GM18502 (cell line): ENCODE measurements around the gene MTMR10.

ENCODE experiments used
- ATAC-seq: cut with Tn5 transposase; IDR thresholded peaks from one replicate; pipeline ENCODE4 v1.9.1; 2021; ENCODE audit warnings: mild to moderate bottlenecking; ENCODE audit not compliant: unreplicated experiment, poor library complexity

The MTMR10 gene

GRCh38 chr15:31013863-31014607, 22.6 kb upstream of the MTMR10 start:
- ATAC-seq: peak; percentile 98

- ATAC-seq: no peak
Measured at GRCh38 chr15:31012455-31012854, 21.0 kb upstream of the MTMR10 start.

GRCh38 chr15:31010036-31010435, 18.6 kb upstream of the MTMR10 start:
- ATAC-seq: no peak

- no peak for ATAC-seq
Measured at GRCh38 chr15:31005660-31006059, 14.2 kb upstream of the MTMR10 start.

- peak; percentile 93 for ATAC-seq
Measured at GRCh38 chr15:31004220-31004733, 12.8 kb upstream of the MTMR10 start.

- ATAC-seq: no peak
Measured at GRCh38 chr15:31001702-31002101, 10.3 kb upstream of the MTMR10 start.

GRCh38 chr15:30999729-31000128, 8.3 kb upstream of the MTMR10 start:
- ATAC-seq: no peak

DNA sequence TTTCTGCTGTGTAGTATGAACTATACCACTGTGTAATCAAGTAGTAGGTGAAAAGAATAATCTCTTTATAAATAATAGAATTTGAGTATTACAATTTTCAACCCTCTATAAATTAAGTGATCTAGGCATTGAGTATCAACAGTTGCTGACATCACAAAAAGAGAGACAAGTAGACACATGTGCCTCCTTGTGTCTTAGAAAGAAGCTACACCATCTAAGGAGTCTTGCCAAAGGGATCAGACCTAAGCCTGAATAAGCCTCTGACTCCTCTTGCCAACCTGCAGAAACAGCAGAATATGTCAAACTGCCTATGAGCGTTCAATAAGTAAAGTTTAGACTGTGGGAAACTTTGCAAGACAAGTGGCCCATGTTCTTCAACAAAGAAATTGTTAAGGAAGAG, 5.8 kb upstream of the MTMR10 start:
- no peak for ATAC-seq

DNA sequence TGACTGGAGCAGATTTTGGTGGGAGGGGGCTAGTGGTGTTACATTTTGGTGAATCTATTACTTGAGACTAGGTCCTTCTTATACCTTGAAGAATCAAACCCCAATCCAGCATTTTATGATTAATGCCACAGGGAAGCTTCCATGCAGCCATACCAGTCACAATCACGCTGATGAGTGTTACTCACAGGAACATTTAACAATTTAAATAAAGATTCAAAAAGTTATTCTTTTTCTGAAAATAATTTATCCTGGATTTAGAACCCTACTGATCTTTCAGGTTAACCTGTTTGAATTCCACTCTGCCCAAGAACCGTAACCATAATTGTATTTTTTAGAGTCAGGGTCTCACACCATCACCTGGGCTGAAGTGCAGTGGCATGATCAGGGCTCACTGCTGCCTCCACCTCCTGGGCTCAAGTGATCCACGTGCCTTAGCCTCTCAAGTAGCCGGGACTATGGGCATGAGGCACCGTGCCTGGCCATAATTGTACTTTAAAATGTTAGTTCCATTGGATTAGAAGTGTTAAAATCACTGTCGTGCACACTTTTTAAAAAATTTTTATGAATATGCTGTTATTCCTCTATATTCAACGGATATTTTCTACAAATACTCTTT, 929 bp upstream of the MTMR10 start:
- no peak for ATAC-seq

DNA sequence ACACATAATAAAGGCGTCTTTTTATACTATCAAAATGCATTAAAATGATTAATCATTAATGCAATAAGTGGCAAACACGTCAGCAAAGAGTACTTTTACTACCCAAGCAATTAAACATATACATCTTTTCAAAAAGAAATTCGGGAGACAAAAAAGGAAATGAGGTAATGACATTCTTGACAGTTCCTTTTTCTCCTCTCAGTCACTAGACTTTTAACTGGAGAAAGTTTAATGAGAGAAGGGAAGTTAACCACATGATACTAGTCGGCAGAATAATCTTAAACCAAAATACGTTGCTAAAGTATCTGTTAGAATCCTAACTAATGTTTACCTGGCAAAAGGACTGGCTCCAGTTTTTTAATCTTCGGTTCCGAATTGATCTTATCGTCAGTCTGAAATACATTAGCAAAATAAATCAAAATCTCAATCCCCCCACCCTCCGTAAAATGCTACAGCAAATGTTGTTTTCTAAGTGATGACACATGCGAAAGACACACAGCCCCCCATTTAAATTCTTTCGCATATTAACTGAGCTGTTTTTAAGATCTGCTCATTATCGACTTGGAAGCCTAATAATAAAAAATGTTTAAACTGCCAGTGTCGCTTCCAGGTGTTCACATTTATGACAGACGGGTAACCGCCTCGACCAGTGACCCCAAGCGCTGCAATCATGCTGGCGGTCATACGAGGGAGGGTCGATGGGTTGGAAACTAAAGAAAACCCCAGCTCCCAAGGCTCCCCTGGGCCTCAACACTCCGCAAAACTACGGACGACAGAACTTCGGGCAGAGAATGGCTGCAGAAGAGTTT, 778 bp downstream of the MTMR10 start:
- ATAC-seq: no peak

- ATAC-seq: no peak
Measured at GRCh38 chr15:30990036-30990435, 1.4 kb downstream of the MTMR10 start.

- ATAC-seq: no peak
Measured at GRCh38 chr15:30985081-30985531, 6.3 kb downstream of the MTMR10 start.

GRCh38 chr15:30984542-30984941, 6.9 kb downstream of the MTMR10 start:
- ATAC-seq: no peak

GRCh38 chr15:30984118-30984517, 7.3 kb downstream of the MTMR10 start:
- no peak for ATAC-seq

GRCh38 chr15:30979457-30979856, 12.0 kb downstream of the MTMR10 start:
- ATAC-seq: no peak

- ATAC-seq: no peak
Measured at GRCh38 chr15:30978328-30978727, 13.1 kb downstream of the MTMR10 start.

DNA sequence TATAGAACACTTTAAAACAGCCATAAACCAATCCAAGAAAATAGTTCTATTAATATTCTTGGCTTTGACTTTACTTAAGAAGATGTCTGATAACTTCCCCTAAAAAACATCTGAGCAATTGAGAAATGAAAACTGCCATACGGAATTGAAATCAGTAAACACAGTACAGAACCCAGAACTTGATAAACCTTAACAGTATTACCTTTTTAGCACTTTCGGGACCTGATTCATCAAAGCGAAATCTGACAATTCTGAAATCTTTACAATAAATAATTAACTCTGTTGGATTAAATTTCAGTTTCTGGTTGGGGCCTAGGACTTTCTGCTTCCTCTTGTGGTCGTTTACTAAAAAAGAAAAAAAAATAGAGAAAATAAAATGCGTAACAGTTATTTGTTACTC, 17.3 kb downstream of the MTMR10 start:
- ATAC-seq: no peak

DNA sequence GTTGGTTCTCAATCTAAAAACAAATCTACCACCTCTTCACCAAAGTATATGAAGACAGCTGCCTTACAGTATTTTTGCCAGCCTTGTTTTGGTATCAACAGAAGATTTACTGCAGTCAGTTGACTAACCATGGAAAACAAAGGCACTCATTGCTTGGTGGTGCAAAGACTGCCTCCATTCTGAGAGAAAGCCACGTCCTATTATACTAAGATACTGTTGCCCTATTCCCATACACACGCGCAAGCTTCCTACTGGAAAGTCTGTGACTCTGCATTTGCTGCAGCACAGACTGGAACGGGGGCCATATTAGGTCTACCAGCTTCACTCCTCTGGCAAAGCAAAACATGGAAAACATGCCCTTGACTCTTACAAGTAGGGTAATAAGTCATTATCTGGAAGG, 18.0 kb downstream of the MTMR10 start:
- ATAC-seq: no peak

GRCh38 chr15:30969724-30970123, 21.7 kb downstream of the MTMR10 start:
- ATAC-seq: no peak

GRCh38 chr15:30963681-30964080, 27.7 kb downstream of the MTMR10 start:
- ATAC-seq: no peak

DNA sequence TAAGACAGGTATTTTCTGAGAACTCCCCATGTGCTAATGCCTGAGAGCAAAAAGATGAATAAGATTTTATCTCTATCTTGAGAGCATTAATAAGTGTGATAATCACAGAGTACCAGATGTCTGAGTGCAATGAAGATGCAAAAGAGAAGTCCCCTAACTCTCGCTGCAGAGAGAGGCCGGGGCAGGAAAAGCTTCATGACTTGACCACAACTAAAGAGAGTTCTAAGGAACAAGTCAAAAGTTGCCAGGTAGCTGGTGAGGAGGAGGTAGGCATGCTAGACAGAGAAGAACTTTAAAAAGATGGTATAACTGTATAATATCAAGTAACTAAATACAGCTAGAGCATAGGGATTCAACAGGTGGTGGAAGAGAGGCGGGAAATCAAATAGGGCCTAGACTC, 28.8 kb downstream of the MTMR10 start:
- ATAC-seq: no peak
